NCI-H2171 (cell line): ENCODE results near the gene ZBTB42.

ENCODE experiments used
- DNase-seq: peaks from one replicate; lab custom pipeline; 2025; lab: John Stamatoyannopoulos, UW

ZBTB42 gene

GRCh38 chr14:104795781-104796686 lies 4.9 kb upstream of the ZBTB42 start:
- DNase-seq = no peak

DNA sequence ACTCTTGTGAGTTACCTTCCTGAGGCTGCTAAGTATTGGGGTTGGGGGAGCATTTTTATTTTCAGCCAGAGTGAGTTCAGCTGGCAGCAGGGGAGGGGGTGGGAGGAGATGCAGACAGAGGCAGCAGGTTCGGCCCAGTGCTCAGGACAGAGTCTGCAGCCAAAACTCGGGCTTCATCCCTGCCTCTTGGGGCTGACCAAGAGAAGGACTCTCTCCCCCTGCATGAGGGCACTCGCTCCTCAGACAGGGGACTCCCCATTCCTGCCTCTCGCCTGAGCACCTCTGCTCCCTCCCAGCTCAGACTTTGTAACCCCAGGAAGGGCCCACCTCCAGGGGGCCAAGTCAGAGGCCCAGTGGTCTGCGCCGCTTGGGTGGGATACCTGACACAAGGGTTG lies 4.2 kb upstream of the ZBTB42 start:
- DNase-seq = no peak

GRCh38 chr14:104797115-104798044 lies 3.5 kb upstream of the ZBTB42 start:
- no peak for DNase-seq

DNA sequence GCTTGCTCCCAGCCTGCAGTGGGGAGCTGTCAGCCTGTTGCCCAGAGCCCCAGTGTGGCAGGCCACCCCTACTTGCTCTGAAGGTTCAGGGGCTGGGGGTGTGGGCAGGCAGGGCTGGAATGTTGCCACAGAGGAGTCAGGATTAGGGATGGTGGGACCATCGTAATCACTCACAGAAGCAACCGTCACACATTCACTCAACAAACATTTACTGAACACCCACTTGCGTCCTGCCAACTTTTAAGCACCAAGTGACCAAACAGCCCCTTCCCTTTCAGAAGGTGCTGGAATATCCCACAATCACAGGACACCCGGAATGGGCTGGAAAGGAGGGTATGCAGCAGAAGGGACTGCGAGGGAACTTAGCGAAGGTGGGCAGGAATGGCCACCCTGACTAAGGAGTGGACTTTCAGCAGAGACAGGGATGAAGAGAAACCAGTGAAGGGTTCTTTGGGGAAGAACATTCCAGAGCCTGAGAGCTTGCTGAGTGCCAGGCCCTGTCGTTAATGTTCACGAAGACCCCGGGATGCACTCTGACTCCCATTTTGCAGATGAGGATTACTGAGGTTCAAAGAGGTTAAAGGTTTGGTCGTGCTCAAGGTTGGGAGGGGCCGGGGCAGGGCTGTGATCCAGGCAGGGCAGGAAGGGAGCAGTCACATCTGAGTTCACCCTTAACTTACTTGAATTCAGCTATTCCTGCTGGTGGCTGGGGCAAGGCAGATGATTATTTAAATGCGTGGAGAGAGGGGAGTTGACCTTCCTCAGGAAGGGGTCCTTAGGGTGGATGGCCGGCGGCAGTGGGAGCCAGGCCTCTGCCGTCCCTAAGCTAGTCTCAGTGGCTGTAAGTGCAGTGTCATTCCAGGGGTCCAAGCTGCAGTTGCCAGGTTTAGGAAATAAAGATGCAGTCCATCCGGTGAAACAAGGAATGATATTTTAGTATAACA lies 2.3 kb upstream of the ZBTB42 start:
- DNase-seq = no peak

DNA sequence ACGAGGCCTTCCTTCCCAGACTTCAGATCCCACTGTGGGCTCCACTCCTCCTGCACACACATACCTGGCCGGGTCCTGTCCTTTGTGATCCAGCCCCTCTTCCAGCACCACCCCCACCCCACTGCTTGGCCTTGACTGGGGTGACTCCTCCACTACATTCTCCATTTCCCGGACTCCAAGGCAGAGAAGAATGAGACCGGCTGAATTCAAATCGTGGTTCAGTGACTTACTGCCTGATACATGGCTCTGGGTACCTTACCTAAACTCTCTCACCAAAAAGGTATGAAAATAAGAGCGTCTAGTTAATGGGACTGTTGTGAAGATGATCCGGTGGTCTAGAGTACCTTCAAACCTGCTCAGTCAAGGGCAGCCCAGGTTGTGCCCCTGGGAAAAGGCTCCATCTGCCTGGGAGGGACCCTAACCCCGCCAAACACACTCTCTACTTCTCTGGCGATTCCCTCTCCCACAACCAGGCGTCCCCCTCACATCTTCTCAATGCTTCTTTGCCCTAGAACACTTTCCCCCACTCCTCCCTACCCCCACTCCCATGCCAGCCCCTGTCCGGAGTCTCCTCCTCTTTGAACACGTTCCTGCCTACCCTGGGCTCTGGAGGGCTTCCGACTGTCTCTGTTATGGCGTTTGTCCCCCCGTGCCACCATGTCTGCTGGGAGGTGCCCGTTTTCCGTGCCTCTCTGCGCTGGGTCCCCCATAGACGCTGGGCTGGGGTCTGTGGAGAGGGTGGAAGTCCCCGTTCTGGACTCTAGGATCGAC lies 1.5 kb upstream of the ZBTB42 start:
- no peak for DNase-seq

DNA sequence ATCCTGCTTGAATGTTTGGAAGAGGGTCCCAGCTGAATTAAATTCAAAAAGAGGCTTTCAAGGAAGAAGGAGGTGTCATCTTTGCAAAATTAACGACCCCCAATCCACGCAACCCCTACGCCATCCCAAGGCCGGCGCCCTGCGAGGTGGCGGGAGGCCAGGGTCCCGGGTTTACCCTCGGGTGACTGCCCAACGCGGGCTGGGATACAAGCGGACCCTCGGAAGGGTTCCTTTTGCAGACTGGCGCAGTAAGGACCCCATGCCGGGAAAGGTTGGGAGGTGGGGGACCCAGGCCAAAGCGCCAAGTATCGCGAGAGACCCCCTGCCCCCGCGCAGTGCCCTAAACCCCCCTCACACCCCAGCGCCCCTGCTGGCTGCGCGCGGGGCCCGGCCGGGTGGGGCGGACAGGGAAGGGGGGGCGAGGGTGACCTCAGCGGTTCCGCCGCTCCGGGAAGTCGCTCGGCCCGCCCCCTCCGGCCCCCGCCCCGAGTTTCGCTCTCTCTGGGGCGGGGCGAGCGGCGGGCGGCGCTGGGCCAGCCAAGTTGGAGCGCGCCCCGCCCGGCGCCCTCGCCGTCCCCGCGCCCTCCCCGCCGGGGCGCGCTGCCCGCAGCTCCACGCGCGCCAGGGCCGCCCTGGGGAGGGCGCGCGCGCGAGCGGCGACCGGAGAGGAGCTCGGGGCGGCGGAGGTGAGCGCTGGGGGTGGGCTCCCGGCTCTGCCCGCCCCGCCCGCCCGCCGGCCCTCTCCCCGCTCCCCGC lies 708 bp upstream of the ZBTB42 start:
- DNase-seq = no peak

DNA sequence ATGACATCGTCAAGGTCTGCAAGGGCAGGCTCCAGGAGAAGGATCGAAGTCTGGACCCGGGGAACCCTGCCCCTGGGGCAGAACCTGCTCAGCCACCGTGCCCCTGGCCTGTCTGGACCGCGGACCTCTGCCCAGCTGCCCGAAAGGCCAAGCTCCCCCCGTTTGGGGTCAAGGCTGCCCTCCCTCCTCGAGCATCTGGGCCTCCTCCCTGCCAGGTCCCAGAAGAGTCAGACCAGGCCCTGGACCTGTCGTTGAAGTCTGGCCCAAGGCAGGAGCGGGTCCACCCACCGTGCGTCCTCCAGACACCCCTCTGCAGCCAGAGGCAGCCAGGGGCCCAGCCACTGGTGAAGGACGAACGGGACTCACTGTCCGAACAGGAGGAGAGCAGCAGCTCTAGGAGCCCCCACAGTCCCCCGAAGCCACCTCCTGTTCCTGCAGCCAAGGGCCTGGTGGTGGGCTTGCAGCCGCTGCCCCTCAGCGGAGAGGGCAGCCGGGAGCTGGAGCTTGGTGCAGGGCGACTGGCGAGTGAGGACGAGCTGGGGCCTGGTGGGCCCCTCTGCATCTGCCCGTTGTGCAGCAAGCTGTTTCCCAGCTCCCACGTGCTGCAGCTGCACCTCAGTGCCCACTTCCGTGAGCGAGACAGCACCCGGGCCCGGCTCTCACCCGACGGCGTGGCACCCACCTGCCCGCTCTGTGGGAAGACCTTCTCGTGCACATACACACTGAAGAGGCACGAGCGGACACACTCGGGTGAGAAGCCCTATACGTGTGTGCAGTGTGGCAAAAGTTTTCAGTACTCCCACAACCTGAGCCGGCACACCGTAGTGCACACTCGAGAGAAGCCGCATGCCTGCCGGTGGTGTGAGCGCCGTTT lies 856 bp downstream of the ZBTB42 start:
- DNase-seq = no peak

DNA sequence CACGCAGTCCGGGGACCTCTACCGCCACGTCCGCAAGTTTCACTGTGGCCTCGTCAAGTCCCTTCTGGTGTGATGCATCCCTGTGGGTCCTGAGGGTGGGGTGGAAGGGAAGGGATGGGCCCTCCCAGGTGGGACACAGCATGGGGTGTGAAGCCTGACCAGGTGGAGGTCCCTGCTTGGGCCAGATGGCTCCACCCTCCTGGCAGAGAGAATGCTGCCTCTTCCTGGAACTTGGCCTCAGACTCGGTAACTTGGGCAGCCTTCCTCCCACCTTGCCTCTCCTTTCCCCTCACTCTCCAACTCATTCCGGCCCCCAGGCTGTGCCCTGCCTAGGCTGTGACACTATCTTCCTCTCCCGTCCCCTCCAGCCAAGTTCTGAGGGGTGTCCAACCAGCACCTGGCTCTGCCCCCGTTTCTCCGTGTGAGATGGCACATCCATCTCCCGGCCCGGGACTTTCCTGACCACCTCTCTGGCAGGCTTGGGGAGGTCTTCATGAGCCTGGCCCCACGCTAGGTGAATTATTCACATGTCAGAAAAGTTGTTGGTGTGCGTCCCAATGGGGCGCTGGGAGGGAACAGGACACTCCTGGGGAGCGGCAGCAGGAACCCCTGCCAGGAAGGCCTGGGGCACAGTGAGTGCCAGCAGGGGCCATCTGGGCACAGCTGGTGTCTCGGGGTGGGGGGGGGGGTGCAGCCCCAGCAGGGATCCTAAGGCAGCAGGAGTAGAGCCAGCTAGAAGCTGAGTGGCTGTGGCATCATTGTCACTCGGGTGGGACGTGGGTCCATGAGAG lies 1.7 kb downstream of the ZBTB42 start:
- no peak for DNase-seq

DNA sequence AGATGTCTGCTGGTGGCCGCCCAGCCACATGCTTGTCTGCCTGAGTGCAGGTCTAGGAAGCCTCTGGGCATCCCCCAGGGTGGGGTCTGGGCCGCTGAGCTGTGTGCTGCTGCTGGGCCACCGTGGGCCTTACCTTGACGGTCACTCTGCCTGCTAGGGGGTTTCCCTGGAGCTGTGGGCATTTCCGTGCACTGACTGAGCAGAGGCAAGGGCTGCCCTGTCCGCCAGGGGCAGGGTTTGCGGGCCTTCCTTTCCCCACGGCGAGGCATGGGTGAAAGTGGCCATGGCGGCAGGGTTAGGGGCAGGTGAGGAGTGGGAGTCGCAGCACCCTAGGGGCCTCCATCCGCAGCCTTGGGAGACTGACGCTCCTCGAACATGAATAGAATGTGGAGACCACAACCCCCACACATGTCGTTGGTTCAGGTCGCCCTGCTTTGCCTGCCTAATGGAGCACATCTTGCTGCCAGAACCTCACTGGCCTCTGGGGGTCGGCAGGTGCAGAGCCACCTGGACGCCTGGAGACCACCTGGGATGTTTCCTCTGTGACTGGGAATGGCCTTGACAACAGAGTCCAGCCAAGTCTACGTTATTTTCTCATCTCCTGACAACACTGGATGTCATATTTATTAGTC lies 2.5 kb downstream of the ZBTB42 start:
- no peak for DNase-seq

- DNase-seq = no peak
Observed at GRCh38 chr14:104803912-104804410, 3.1 kb downstream of the ZBTB42 start.

DNA sequence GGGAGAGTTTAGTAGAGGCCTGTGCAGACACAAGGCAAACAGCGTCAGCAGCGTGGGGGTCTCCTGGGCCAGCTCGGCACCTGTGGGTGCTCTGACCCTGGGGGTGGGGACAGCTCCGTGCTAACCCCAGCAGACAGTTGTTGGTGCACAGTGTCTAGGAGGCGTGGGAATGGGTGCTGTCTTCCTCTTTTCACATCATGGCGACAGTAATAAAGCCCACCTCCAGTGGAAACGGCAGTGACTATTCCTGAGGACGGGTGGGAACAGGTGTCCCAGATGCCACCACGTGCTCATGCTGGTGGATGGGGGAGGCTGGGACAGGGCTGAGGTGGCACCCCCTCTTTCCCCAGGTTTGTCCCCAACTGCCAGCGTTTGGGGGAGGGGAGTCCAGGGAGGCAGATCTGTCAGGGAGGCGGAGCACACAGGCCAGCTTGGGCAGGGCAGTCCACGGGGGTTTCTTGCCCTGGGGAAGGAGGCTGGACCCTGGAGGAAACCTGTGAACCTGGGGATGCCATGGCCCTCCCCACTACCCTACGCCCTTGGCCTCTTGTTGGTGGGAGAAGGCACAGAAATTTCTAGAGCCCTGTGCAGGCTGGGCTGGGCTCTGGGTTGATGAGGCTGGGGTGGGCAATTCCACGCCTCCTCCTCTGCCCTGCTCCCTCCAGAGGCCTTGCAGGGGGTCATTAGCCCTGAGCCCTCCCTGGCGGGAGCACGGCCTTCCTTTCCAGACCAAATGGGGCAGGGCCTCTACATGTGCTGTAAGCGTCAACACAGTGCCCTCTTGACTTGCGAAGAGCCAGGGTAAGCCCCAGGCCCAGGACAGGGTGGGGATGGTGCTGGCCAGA lies 3.8 kb downstream of the ZBTB42 start:
- no peak for DNase-seq

DNA sequence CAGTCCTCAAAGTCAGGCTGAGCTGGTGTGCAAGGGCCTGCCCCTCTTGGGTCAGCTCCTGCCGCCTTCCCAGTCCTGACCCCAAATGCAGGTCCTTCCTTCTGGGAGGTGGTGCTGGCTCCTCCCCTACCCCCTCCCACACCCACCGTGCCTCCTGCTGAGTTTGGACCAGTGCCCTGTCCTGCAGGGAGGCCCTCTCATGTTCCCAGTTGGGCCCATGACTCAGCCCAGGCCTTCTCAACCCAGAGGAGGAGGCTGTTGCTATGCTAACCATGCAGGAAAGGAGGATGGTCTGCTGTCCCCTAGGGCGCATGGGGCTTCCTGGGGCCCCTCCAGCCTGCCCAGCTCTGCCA lies 4.4 kb downstream of the ZBTB42 start:
- no peak for DNase-seq

DNA sequence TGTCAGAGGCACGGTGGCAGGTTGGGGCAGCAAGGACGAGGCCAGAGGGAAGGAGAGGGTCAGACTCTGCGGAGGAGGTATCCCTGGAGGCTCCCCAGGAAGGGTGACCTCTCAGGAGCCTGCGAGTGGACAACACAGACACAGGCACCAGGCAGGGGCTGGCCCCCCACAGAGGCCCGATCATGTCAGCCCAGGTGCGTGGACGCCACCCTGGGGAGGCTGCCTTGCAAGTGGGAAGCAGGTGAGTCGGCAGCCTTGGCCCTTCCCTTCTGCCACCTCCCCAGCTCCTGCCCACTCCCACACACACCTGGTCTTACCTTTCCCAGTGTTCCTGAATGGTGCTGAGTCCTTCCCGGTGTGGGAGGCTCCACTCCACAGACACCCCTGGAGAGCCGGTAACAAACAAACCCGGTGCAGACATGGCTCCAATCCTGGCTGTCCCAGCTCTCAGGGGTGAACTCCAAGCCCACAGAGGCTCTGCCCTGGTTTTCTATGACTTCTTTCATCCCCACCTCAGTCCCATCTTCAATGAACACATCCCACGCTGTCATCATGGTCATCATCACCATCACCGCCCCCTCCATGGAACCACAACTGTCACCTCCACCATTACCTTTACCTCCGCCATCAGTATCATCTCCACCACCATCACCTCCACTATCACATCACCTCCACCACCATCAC lies 5.2 kb downstream of the ZBTB42 start:
- no peak for DNase-seq

GRCh38 chr14:104806625-104807465 lies 5.9 kb downstream of the ZBTB42 start:
- DNase-seq = no peak

- DNase-seq = no peak
Observed at GRCh38 chr14:104808456-104808855, 7.6 kb downstream of the ZBTB42 start.
